GM13976 (cell line): ENCODE results near the gene CLIP2.
"Not testable (repeated sequence)": the region's sequence is repeated elsewhere in the genome, so short reads cannot be mapped to it uniquely, and the experiment has no call there.

ENCODE experiments used
- DNase-seq: peaks from one replicate; pipeline ENCODE4 v3.0.0; 2012; ENCODE audit warnings: low spot score
- CTCF ChIP-seq: IDR thresholded peaks from 2 replicates; pipeline ENCODE4 v1.5.1; 2012; ENCODE audit warnings: borderline replicate concordance, mild to moderate bottlenecking; ENCODE audit not compliant: insufficient read depth; ENCODE audit errors: extremely low read depth, missing control alignments, control extremely low read depth
- in situ Hi-C: fragments of 300-500 bp; cut with MboI; formaldehyde crosslinking; loops from one replicate; pipeline ENCODE4 v1.12.0; 2022; ENCODE audit warnings: low sequenced_read_pairs, mixed read lengths, inconsistent platforms; ENCODE audit not compliant: unreplicated experiment

The CLIP2 gene

GRCh38 chr7:74394601-74395000, 105.4 kb downstream of the CLIP2 start:
- DNase-seq, in situ Hi-C loops: not testable (repeated sequence)
- TF ChIP-seq CTCF: peak; percentile 9

GRCh38 chr7:74395745-74396311, 106.6 kb downstream of the CLIP2 start:
- no peak for DNase-seq
- in situ Hi-C loops: no loop called here
- TF ChIP-seq CTCF: no peak

GRCh38 chr7:74396993-74397392, 107.8 kb downstream of the CLIP2 start:
- TF ChIP-seq CTCF: no peak
- DNase-seq: no peak
- in situ Hi-C loops: no loop called here

GRCh38 chr7:74398426-74398825, 109.2 kb downstream of the CLIP2 start:
- no peak for DNase-seq
- TF ChIP-seq CTCF: no peak
- in situ Hi-C loops: no loop called here

GRCh38 chr7:74399006-74399405, 109.8 kb downstream of the CLIP2 start:
- in situ Hi-C loops: no loop called here
- DNase-seq: no peak
- no peak for TF ChIP-seq CTCF

- TF ChIP-seq CTCF: no peak
- in situ Hi-C loops: loop anchor here (10.0 kb wide), 2 partner anchors 196 to 336 kb away; no protein-coding TSS in a partner anchor
- DNase-seq: peak; percentile 40
Observed at GRCh38 chr7:74400420-74401136, 111.4 kb downstream of the CLIP2 start.
